Measurements from ENCODE around the gene SFT2D3.

Gene SFT2D3, protein sequence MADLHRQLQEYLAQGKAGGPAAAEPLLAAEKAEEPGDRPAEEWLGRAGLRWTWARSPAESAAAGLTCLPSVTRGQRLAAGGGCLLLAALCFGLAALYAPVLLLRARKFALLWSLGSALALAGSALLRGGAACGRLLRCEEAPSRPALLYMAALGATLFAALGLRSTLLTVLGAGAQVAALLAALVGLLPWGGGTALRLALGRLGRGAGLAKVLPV

DNA sequence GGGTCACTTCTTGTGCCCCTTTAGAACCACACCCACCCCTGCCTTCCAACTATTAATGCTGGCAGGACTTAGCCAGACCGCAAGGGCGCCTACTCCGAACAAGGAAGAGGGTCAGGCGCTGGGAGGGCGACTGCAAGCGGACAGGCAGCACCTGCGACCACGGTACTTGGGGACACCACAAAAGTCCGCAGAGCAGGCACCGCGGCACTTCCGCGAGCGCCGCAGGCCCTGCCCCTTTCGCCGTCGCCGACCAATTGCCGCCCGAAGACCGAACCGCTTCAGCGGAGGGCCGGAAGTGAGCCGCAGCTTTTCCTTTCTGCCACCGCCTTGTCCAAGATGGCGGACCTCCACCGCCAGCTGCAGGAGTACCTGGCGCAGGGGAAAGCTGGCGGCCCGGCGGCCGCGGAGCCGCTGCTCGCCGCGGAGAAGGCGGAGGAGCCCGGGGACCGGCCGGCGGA lies at the start of gene SFT2D3:
Gene SFT2D3, plus strand, starts transcription at position 305 of the 458 bp plus-strand sequence. Its CDS starts 32 bp downstream, at position 337.
- DNase-seq (ENCODE audit: low read depth in 3 of 3, low spot score in 1 of 3) = peak; percentile 76 to 82 (median 79)

DNA sequence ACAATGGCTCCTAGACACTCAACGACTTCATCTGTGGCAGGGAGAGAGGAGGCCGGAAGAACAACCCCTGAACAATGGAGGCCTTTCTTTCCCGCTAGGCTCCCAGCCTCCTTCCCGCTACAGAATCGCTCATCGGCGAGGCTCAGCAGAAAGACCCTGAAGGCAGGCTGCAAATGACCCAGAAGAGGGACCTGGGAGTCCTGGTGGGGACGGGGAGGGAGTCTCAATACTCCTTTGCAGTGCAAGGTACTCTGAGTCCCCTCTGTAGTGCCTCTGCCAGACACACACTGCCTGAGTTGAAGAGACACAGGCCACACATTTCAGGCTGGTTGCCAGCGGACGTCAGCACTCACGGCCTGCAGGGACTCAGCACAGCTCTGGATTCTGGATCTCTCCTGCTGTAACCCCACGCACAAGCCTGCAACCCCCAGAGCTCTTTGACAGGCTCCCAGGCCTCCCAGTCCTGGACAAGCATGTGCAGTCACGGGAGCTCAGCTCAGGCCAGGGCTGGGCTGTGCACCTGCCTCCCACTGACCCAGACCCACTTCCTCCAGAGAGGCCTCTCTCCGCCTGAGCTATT lies 49.2 kb upstream of the SFT2D3 start:
- DNase-seq (ENCODE audit: low read depth in 3 of 3, low spot score in 1 of 3) = no peak

DNA sequence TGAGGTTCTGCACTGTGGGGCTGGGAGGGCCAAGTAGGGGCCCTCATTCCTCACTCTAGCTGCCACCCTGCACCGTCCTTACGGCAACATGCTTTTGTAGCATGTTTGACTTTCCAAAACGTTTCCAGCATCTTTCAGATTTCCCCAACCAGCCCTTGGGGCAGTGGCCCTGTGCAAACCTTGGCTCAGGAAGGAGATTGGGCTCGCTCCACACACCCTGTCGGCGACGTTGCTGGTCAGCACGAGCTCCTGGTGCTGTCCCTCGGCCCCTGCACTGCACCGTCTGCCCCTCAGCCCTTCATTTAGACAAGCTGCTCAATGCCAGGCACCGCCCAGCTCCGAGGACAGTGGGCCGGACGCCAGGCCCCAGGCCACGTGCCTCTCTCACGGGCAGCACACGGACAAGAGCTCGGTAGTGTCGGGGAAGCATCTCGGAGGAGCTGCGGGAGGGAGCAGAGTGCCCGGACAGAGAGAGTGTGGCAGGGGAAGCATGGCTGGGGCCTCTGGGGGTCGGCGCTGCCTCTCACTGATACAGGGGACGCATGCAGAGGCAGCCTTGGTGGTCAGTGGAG lies 48.4 kb upstream of the SFT2D3 start:
- no peak for DNase-seq (ENCODE audit: low read depth in 3 of 3, low spot score in 1 of 3)

DNA sequence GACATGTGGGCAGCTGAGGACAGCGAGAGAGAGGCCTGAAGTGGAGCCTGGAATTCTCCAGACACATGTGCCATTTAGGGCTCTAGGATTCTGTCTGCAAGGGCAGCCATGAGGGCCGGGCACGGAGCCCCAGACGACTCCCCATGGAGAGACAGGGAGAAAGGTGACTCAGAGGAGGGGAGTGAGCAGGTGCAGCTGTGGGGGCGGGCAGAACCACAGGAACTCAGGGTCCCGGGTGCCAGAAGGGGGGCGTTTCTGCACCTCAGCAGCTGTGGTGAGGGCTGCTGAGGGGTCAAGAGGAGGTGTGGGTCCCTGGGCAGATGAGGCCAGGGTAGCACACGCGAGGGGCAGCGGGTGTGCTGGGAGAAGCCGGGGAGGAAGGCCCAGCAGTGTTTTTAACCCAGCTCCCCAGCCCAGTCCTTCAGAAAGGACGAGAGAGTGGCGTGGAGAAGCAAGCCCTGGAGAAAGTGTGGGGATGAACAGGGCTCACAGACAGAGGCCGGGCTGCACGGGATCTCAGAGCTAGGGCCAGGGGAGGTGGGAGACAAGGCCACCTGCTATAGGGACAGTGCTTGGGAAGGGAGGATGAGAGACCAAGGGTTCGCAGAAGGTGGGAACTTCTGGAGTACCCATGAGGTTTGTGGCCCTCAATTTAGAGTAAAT lies 47.7 kb upstream of the SFT2D3 start:
- DNase-seq (ENCODE audit: low read depth in 3 of 3, low spot score in 1 of 3) = no peak

DNA sequence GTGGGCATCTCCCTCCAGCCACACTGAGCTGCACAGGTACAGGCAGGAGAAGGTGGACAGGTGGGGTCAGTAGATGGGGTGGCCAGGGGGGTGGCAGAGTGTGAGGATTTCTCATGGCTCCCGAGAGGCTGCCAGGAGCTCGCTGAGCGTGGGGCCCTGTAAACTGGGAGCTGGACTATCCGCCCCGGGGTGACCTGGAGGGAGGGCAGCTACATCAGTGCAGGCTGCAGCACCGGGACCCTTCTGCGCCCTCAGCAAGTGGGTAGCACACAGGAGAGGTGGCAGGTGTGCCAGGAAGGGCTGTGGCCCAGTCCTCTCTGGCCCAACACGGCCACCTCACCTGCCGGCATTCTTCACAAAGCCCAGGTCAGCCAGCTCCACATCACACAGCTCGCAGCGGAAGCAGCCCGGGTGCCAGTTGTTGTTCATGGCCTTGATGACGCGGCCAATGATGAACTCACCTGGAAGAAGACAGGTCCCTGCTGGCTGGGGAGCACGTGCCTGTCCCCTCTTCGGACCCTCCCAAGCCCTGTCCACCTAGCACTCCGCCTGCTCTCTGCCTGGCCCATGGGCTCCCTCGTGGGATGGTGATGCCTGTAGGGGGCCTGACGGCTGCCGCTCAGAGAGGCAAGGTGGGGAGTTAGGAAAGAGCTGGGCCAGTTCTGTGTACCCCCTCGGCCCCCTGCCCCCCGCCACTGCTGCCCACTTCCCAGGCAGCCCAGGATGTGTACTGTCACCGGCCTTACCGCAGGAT lies 47.0 kb upstream of the SFT2D3 start:
- DNase-seq (ENCODE audit: low read depth in 3 of 3, low spot score in 1 of 3) = no peak

DNA sequence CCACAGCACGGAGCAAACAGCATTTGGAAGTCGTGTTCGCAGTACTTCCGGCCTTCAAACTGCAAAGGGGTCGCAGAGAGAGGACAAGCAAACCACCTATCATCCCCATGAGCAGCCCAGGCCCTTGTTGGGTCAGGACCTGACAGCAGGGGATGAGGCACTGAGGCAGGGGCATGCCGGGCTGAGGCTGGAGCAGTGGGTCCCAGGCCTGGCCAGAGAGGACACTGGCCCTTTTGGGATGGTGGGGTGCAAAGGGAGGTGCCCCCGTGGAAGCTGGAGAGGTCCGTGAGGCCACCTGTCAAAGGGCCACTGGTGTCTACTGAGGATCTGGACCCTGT lies 46.5 kb upstream of the SFT2D3 start:
- DNase-seq (ENCODE audit: low read depth in 3 of 3, low spot score in 1 of 3) = no peak

DNA sequence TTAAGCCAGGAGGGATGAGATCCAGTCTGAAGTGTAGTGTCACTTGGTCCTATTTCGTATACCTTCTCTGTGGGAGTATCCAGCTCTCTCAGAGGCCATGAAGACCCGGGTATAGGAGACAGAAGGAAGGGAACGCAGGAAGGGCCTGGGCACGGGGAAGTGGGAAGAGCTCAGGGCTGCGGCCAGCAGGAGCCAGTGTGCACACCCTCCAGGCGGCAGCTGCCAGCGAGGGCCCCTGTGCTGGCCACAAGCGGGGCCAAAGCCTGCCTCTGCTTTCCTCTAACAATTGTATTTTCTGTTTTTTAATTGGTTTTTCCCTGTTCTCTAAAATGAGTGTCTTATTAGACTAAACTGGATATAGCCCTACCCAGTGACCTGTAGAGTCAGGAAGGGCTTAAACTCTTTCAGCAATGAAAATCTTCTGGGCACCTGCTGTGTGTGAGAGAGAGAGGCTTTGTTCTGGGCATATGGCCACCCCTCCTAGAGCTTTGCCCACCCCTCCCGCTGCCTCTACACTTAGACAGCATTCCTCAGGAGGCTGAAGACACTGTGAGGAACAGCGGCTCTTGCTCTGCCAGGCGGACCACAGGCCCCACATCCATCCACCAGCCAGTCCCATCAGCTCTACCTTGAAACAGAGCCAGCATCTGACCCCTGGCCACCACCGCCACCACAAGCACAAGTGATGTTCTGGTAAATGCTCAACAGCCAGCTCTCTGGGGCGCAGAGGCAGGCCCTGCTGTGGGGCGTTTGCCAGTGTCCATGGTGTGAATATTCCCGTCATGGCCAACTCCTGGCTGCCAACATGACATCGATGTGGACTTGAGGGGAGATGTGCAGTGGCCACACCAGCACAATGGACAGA lies 45.9 kb upstream of the SFT2D3 start:
- DNase-seq (ENCODE audit: low read depth in 3 of 3, low spot score in 1 of 3) = no peak

DNA sequence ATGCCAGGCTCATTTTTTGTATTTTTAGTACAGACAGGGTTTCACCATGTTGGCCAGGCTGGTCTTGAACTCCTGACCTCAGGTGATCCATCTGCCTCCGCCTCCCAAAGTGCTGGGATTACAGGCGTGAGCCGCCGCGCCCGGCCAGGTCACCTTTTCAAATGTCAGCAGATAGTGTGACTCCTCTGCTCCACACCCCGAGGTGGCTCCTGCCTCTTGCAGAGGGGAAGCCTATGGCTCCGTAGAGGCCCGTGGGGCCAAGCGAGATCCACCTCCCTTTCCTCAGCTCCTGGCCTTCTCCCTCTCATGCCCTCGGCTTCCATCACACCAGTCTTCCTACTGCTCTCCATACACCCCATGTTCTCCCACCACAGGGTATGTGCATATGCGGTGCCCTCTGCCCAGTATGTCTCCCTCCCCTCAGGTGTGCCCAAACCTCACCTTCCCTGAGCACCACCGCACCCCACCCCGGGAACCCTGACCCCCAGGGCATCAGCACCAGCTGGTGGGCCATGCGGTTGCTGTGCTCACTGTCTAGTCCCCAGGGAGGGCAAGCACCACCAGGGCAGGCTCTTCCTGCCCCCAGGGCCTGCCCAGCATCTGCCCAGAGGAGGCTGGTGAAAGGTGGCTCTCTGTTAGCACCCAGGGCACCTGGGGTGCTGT lies 44.6 kb upstream of the SFT2D3 start:
- DNase-seq (ENCODE audit: low read depth in 3 of 3, low spot score in 1 of 3) = no peak

DNA sequence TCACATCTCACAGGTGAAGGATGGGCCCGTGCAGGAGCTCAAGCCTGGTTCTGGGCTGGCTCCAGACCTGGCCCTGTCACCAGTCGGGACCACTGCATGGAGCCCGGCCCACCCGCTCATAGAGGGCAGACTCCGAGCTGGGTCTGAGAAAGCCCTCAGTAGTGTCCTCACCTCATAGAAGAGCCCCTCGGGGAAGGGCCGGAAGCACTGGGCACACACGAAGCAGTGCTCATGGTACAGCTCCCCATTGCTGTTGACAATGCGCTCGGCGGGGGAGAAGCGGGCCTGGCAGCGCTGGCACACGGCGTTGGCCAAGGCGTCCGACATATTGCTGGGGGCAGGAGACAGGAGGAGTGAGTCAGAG lies 44.1 kb upstream of the SFT2D3 start:
- no peak for DNase-seq (ENCODE audit: low read depth in 3 of 3, low spot score in 1 of 3)

DNA sequence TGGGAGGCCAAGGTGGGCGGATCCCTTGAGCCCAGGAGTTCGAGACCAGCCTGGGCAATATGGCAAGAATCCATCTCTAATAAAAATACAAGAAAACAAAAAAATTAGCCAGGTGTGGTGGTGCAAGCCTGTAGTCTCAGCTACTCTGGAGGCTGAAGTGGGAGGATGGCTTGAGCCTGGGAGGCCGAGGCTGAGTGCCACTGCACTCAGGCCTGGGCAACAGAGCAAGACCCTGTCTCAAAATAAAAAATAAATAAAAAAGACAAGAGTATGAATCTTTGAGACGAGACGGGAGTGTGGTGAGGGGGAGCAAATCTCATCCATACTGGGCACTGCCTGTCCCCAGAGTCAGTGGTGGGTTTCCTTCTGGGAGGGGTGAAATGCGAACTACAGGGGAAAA lies 43.2 kb upstream of the SFT2D3 start:
- DNase-seq (ENCODE audit: low read depth in 3 of 3, low spot score in 1 of 3) = no peak

DNA sequence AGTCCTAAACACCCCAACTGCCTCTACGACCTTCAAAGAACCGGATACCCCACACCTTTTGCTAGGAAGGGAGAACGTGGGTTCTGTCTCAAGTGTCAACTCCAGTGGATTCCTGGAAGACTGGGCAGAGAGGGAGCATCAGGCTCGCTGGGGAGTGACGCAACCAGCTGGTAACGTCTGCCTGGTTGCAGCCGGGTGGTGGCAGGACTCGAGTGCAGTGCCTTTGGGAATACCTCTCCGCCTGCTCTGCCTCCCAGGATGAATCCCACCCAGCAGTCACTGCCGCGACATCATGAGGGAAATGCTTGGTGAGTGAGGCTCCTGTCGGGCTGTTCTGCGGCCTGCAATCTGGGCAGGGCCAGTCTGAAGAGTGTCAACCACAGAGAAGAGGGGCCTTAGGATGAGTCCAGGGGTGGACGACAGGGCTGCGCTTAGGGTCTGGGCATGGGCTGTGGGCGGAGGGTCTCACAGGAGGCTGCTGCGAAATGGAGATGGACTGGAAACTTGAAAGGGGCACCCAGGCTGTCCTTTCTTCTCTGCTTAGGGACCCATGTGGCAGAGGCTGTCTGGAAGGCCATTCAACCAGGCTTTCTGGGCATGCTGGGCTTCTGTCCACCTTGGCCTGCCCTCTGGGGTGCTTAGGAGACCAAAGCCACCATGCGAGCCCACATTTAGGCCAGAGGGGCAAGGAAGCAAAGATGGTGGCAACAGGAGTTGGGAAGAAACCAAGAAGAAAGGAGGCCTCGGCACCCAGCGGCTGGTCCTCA lies 42.5 kb upstream of the SFT2D3 start:
- DNase-seq (ENCODE audit: low read depth in 3 of 3, low spot score in 1 of 3) = no peak

DNA sequence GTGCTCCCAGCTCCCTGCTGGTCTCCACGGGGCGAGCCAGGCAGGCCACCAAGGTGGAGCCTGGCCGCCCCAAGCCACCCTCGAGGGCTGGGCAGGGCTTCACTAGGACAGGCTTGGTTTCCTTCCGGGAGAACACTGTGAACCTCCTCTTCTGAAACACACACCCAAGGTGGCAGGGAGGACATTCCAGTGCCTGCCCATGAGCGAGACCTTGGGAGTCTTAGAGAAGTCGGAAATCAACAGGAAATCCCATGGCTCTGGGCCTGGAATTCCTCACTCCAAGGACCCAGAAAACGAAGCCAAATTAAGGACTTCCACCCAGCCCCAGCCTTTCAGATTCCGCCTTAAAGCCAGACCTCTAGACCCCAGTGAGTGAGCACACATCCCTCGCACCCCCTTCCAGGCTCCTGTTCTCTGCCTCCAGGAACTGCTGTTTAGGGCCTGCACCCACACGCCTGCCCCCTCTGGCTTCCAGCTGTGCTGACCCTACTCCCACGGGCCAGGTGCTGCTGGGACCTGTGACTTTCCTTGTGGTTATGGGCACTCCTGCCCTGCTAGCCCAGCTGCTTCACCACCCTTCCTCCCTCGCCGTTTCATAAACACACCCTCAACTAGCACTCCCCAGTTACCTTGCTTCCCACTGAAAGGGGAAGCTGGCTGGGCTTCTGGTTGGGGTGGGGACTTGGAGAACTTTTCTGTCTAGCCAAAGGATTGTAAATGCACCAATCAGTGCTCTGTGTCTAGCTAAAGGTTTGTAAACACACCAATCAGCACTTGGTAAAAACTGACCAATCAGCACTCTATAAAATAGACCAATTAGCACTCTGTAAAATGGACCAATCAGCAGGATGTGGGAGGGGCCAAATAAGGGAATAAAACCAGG lies 41.6 kb upstream of the SFT2D3 start:
- DNase-seq (ENCODE audit: low read depth in 3 of 3, low spot score in 1 of 3) = no peak

DNA sequence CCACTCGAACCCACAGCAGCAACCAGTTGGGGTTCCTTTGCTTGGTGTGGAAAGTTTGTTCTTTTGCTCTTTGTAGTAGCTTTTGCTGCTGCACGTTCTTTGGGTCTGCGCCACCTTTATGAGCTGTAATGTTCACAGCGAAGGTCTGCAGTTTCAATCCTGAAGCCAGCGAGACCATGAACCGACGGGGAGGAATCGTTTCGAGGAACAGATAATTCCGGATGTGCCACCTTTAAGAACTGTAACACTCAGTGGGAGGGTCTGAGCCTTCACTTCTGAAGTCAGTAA lies 41.1 kb upstream of the SFT2D3 start:
- no peak for DNase-seq (ENCODE audit: low read depth in 3 of 3, low spot score in 1 of 3)

DNA sequence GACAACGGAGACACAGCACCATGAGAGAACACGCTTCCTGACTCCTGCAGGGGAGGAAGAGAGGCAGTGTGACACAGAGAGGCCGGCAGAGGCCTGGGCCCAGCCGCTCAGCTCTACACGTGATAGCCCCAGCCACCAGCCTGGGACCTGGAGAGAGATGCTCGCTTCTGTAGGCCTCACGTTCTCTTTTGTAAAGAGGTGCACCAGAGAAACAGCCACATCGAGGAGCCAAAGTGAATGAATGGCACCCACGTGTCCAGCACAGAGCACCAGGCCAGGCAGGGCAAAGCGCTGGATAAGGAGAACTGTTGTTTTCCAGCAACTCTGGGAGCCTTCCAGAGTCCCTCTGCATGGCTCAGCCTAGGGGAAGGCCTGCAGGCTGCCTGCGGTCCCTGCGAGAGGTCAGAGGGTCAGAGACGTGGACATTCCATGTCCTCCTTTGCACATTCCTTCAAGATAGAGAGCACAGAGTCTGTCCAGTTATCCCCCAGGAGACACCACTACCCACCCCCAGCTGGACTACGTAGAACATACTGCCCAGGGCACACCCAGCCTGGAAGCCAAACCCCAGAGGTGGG lies 40.1 kb upstream of the SFT2D3 start:
- DNase-seq (ENCODE audit: low read depth in 3 of 3, low spot score in 1 of 3) = no peak

DNA sequence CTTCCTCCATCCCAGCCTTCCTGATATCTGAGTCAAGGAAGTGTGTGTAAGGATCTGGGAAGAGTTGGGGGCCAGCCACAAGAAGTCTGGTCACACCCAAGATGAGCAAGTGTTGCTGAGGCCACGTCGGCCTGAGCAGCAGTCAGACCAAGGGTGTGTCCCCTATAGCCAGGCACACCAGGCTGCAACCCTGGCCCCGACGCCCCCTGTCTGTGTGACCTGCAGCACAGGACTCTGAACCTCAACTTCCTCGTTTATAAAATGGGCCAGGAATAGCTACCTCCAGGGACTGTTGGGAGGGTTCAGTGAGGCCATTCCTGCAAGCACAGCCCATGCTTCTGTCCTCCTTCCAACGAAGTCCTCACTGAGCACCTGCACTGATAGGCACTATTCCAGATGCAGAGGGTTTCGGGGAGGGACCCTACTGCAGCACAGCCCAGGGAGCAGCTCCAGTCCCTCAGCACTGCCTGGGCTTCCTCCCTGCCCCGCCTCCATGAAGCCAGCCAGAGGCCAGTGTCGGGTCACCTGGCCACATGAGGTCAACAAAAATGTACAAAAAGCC lies 39.3 kb upstream of the SFT2D3 start:
- DNase-seq (ENCODE audit: low read depth in 3 of 3, low spot score in 1 of 3) = no peak

DNA sequence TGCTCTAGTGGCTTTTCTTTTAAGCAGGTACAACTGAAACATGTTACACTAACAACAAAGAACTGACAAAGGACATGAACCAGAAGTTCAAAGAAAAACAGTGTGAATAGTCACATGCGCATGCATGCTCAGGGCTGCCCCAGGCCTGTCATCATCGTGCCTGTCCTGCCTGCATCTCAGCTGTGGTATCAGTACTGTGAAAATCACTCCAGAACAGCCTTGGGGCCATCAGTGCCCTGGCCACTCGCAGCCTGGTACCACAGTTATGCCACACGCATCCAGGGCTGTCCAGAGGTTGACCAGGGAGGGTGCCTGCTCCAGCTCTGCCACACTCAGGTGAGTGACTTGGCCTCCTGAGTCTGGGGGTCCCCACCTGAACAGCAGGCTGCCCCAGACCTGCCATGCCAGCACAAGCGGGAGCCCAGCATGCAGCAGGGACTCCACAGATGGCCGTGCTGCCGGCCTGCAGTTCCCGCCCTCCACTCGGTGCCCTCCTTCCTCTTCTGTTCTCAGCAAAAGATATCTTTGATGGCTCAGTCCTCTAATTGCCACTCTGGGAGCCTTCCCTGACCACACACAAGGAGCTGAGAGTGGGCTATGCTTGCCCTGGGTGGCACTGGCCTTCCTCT lies 38.2 kb upstream of the SFT2D3 start:
- no peak for DNase-seq (ENCODE audit: low read depth in 3 of 3, low spot score in 1 of 3)

DNA sequence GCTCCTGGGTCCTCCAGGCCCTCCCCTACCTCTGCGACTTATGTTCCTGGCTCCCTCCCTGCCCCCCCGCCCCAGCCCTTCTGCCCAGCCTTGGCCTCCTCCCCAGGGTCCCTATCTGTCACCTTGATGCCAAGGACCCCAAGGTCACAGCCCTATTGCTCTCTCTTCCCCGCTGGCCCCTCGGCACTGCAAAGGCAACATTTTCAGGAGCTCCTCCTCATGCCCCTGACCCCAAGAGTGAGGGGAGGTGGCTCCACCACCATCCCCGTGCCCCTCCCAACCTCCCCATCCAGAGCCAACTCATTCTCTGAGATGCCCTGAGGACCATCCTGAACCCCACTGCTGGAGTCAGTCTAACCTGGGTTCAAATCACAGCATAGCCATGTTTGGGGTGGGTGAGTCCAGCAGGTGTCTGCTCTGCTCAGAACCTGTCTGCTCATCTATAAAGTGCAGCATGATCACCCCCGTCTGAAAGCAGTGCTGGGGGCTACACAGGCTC lies 37.7 kb upstream of the SFT2D3 start:
- no peak for DNase-seq (ENCODE audit: low read depth in 3 of 3, low spot score in 1 of 3)

Data from stimulated activated CD4-positive, alpha-beta T cell treated with anti-CD3 and anti-CD28 coated beads, TNF-alpha, amount 100 ng/mL, for 1 hour (primary cell).